BE2C (cell line): ENCODE results near the gene RFK.

ENCODE experiments used
- DNase-seq: peaks from one replicate; pipeline ENCODE4 v3.0.0-alpha.2; 2020
- H3K27me3 ChIP-seq: fragments of 250-450 bp; sonication (Bioruptor Pico); 2 replicates; pipeline ENCODE4 v1.5.1; 2020; ENCODE audit warnings: mild to moderate bottlenecking
- H3K36me3 ChIP-seq: fragments of 250-450 bp; sonication (Bioruptor Pico); 2 replicates; pipeline ENCODE4 v1.5.1; 2020; ENCODE audit warnings: mild to moderate bottlenecking
- H3K4me1 ChIP-seq: fragments of 250-450 bp; sonication (Bioruptor Pico); 2 replicates; pipeline ENCODE4 v1.5.1; 2020
- H3K4me3 ChIP-seq: 2 replicates; pipeline ENCODE4 v1.5.1; 2011; ENCODE audit warnings: low read depth, low read length
- H3K9me3 ChIP-seq: fragments of 250-450 bp; sonication (Bioruptor Pico); 2 replicates; pipeline ENCODE4 v1.5.1; 2020
- TF ChIP-seq, protein P1 (sequence below): IDR thresholded peaks from 2 replicates; pipeline ENCODE4 v1.5.1; 2012; ENCODE audit warnings: mild to moderate bottlenecking, low read depth, low read length

RFK gene

GRCh38 chr9:76423216-76424177 lies 29.3 kb upstream of the RFK start:
- TF ChIP-seq, protein P1, sequence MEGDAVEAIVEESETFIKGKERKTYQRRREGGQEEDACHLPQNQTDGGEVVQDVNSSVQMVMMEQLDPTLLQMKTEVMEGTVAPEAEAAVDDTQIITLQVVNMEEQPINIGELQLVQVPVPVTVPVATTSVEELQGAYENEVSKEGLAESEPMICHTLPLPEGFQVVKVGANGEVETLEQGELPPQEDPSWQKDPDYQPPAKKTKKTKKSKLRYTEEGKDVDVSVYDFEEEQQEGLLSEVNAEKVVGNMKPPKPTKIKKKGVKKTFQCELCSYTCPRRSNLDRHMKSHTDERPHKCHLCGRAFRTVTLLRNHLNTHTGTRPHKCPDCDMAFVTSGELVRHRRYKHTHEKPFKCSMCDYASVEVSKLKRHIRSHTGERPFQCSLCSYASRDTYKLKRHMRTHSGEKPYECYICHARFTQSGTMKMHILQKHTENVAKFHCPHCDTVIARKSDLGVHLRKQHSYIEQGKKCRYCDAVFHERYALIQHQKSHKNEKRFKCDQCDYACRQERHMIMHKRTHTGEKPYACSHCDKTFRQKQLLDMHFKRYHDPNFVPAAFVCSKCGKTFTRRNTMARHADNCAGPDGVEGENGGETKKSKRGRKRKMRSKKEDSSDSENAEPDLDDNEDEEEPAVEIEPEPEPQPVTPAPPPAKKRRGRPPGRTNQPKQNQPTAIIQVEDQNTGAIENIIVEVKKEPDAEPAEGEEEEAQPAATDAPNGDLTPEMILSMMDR = no peak
- no peaks in the 10 kb centered on the region for H3K27me3 ChIP-seq
- DNase-seq = no peak
- H3K4me3 ChIP-seq = no peak overlapping the region
- no peaks in the 10 kb centered on the region for H3K9me3 ChIP-seq
- H3K36me3 ChIP-seq = no peaks in the 10 kb centered on the region
- H3K4me1 ChIP-seq = no peaks in the 10 kb centered on the region

GRCh38 chr9:76419782-76420380 lies 25.7 kb upstream of the RFK start:
- no peak overlapping the region for H3K4me3 ChIP-seq
- H3K36me3 ChIP-seq = no peaks in the 10 kb centered on the region
- no peaks in the 10 kb centered on the region for H3K27me3 ChIP-seq
- no peaks in the 10 kb centered on the region for H3K4me1 ChIP-seq
- TF ChIP-seq, protein P1 = peak; percentile 76
- DNase-seq = no peak
- no peaks in the 10 kb centered on the region for H3K9me3 ChIP-seq

GRCh38 chr9:76417394-76417793 lies 23.2 kb upstream of the RFK start:
- TF ChIP-seq, protein P1 = no peak
- Histone ChIP-seq H3K9me3 (no peaks in the 10 kb centered on the region), H3K36me3 (no peaks in the 10 kb centered on the region), H3K4me1 (no peaks in the 10 kb centered on the region), H3K4me3 (no peak overlapping the region), H3K27me3 (no peaks in the 10 kb centered on the region)
- DNase-seq = no peak

DNA sequence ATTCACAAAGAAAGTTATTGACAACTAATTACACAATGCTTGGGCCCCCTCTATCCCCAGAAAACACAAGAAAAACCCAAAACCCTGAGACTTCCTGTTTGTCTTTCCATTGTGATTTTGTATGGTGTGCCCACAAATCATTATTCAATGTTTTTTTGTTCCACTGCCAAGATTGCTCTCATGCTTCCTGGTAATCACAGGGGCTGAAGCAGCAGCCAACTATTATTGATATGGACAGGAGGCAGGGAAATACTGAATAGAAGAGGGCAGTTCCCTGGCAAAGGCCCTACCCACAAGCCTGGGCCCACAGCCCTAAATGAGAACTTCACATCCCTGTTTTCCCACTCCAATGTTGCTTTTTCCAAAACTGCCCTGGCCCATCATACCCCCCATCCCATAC lies 21.5 kb upstream of the RFK start:
- TF ChIP-seq, protein P1 = no peak
- Histone ChIP-seq H3K4me3 (no peak overlapping the region), H3K36me3 (no peaks in the 10 kb centered on the region), H3K4me1 (no peaks in the 10 kb centered on the region), H3K27me3 (no peaks in the 10 kb centered on the region), H3K9me3 (no peaks in the 10 kb centered on the region)
- no peak for DNase-seq

DNA sequence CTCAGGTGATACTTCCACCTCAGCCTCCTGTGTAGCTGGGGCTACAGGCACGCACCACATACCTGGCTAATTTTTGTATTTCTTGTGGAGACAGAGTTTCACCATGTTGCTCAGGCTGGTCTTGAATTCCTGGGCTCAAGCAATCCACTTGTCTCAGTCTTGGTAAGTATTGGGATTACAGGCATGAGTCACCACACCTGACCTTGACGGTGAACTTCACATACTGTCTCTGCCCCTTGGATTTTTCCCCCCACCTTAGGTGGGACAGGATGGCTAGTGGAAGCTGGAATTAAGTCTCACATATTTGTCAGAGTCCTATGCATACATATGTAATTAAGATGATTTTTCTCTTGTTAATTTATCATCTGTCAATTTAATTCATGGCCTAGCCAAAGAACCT lies 20.9 kb upstream of the RFK start:
- no peak for DNase-seq

More for the DNA sequence above, 20.9 kb upstream of the RFK start:
- TF ChIP-seq, protein P1 = no peak
- Histone ChIP-seq H3K36me3 (no peaks in the 10 kb centered on the region), H3K9me3 (no peaks in the 10 kb centered on the region), H3K4me1 (no peaks in the 10 kb centered on the region), H3K4me3 (no peak overlapping the region), H3K27me3 (no peaks in the 10 kb centered on the region)
